ENCODE data around the gene TMEM184A. TPM values are rescaled to one million over a fixed set of nuclear protein-coding genes. Genes with fewer than 3 reads are reported as not detected.

TMEM184A gene
- total RNA-seq, 2 donors from 2014 or later, result 0.12 to 0.73 TPM

GRCh38 chr7:1549357-1550004 lies 6.5 kb downstream of the TMEM184A start:
- Mint-ChIP-seq H3K36me3 (no peaks in the 10 kb centered on the region), H3K9me3 (no peaks in the 10 kb centered on the region), H3K27ac (no peak overlapping the region)
- ATAC-seq, result no peak
- no peak for DNase-seq (ENCODE audit: low spot score in 2 of 2)

GRCh38 chr7:1548944-1549343 lies 7.1 kb downstream of the TMEM184A start:
- ATAC-seq (peak in 1 of 2 donors; percentile 0), DNase-seq (ENCODE audit: low spot score in 2 of 2) (no peak)
- no peaks in the 10 kb centered on the region for H3K36me3 Mint-ChIP-seq
- H3K27ac Mint-ChIP-seq, result no peak overlapping the region
- no peaks in the 10 kb centered on the region for H3K9me3 Mint-ChIP-seq

- no peak for DNase-seq (ENCODE audit: low spot score in 2 of 2)
- no peaks in the 10 kb centered on the region for H3K36me3 Mint-ChIP-seq
- H3K27ac Mint-ChIP-seq, result peak overlapping the region in 1 of 2 donors; percentile 84
- no peaks in the 10 kb centered on the region for H3K9me3 Mint-ChIP-seq
- peak; percentile 8 to 10 for ATAC-seq
Measured at GRCh38 chr7:1548438-1548831, 7.6 kb downstream of the TMEM184A start.

GRCh38 chr7:1547777-1548437 lies 8.1 kb downstream of the TMEM184A start:
- DNase-seq (ENCODE audit: low spot score in 2 of 2), result no peak
- H3K36me3 Mint-ChIP-seq, result no peaks in the 10 kb centered on the region
- H3K9me3 Mint-ChIP-seq, result no peaks in the 10 kb centered on the region
- peak overlapping the region in 1 of 2 donors; percentile 84 for H3K27ac Mint-ChIP-seq
- ATAC-seq, result peak in 1 of 2 donors; percentile 6

- Mint-ChIP-seq H3K27ac (no peak overlapping the region), H3K9me3 (no peaks in the 10 kb centered on the region), H3K36me3 (no peaks in the 10 kb centered on the region)
- DNase-seq (ENCODE audit: low spot score in 2 of 2) (no peak), ATAC-seq (no peak)
Measured at GRCh38 chr7:1546909-1547776, 8.9 kb downstream of the TMEM184A start.

GRCh38 chr7:1546274-1546908 lies 9.6 kb downstream of the TMEM184A start:
- no peak overlapping the region for H3K27ac Mint-ChIP-seq
- no peaks in the 10 kb centered on the region for H3K36me3 Mint-ChIP-seq
- ATAC-seq, result no peak
- DNase-seq (ENCODE audit: low spot score in 2 of 2), result no peak
- H3K9me3 Mint-ChIP-seq, result no peaks in the 10 kb centered on the region

GRCh38 chr7:1545417-1546246 lies 10.4 kb downstream of the TMEM184A start:
- ATAC-seq (no peak), DNase-seq (ENCODE audit: low spot score in 2 of 2) (no peak)
- Mint-ChIP-seq H3K27ac (peak overlapping the region in 1 of 2 donors; percentile 36), H3K9me3 (no peaks in the 10 kb centered on the region), H3K36me3 (no peaks in the 10 kb centered on the region)

GRCh38 chr7:1544896-1545416 lies 11.0 kb downstream of the TMEM184A start:
- H3K36me3 Mint-ChIP-seq, result no peaks in the 10 kb centered on the region
- ATAC-seq (no peak), DNase-seq (ENCODE audit: low spot score in 2 of 2) (no peak)
- H3K27ac Mint-ChIP-seq, result peak overlapping the region in 1 of 2 donors; percentile 55
- no peaks in the 10 kb centered on the region for H3K9me3 Mint-ChIP-seq

- peak overlapping the region in 1 of 2 donors; percentile 55 for H3K27ac Mint-ChIP-seq
- ATAC-seq (no peak), DNase-seq (ENCODE audit: low spot score in 2 of 2) (no peak)
- no peaks in the 10 kb centered on the region for H3K9me3 Mint-ChIP-seq
- no peaks in the 10 kb centered on the region for H3K36me3 Mint-ChIP-seq
Measured at GRCh38 chr7:1544178-1544895, 11.7 kb downstream of the TMEM184A start.

- no peaks in the 10 kb centered on the region for H3K36me3 Mint-ChIP-seq
- no peaks in the 10 kb centered on the region for H3K9me3 Mint-ChIP-seq
- ATAC-seq, result no peak
Measured at GRCh38 chr7:1543826-1544177, 12.2 kb downstream of the TMEM184A start.

GRCh38 chr7:1542841-1543747 lies 12.9 kb downstream of the TMEM184A start:
- DNase-seq (ENCODE audit: low spot score in 2 of 2) (no peak), ATAC-seq (no peak)
- Mint-ChIP-seq H3K27ac (peak overlapping the region in 1 of 2 donors; percentile 36), H3K36me3 (no peaks in the 10 kb centered on the region), H3K9me3 (no peaks in the 10 kb centered on the region)

More at GRCh38 chr7:1543826-1544177, 12.2 kb downstream of the TMEM184A start:
- H3K27ac Mint-ChIP-seq, result no peak overlapping the region
- DNase-seq (ENCODE audit: low spot score in 2 of 2), result no peak

- ATAC-seq, result no peak
- Mint-ChIP-seq H3K36me3 (no peaks in the 10 kb centered on the region), H3K9me3 (no peaks in the 10 kb centered on the region), H3K27ac (no peak overlapping the region)
- DNase-seq (ENCODE audit: low spot score in 2 of 2), result no peak
Measured at GRCh38 chr7:1542329-1542728, 13.7 kb downstream of the TMEM184A start.

GRCh38 chr7:1541431-1542162 lies 14.4 kb downstream of the TMEM184A start:
- no peak for ATAC-seq
- DNase-seq (ENCODE audit: low spot score in 2 of 2), result no peak
- H3K9me3 Mint-ChIP-seq, result no peaks in the 10 kb centered on the region
- no peak overlapping the region for H3K27ac Mint-ChIP-seq
- no peaks in the 10 kb centered on the region for H3K36me3 Mint-ChIP-seq

- no peak overlapping the region for H3K27ac Mint-ChIP-seq
- no peaks in the 10 kb centered on the region for H3K36me3 Mint-ChIP-seq
- no peaks in the 10 kb centered on the region for H3K9me3 Mint-ChIP-seq
- DNase-seq (ENCODE audit: low spot score in 2 of 2), result no peak
- no peak for ATAC-seq
Measured at GRCh38 chr7:1540776-1541271, 15.2 kb downstream of the TMEM184A start.
